CD8-positive, alpha-beta memory T cell (primary cell): ENCODE measurements around the gene CCL17. TPM values are rescaled to one million over a fixed set of nuclear protein-coding genes. Genes with fewer than 3 reads are reported as not detected.
A peak's percentile ranks its signal among the peaks of the same experiment; 100 is the strongest.

ENCODE experiments used
- CTCF ChIA-PET: fragments of 350-600 bp; sonication (Branson Sonifier 250); formaldehyde crosslinking; loops from one replicate; lab custom pipeline; 2021; ENCODE audit warnings: antibody characterized with exemption; lab: Charles Lee
- POLR2A ChIA-PET: fragments of 350-600 bp; sonication (Branson Sonifier 250); formaldehyde crosslinking; loops from one replicate; lab custom pipeline; 2021; ENCODE audit warnings: antibody characterized with exemption; lab: Charles Lee
- DNase-seq, 5 donors: peaks; one replicate each; pipeline versions ENCODE4 v3.0.0 to v3.0.0-alpha.2; 2020 to 2022; ENCODE audit warnings: mixed read lengths in 1 of 5
- H3K27ac ChIP-seq: one replicate; pipeline ENCODE4 v1.7.0; 2013; ENCODE audit warnings: low read depth, mild to moderate bottlenecking, low read length, moderate library complexity
- H3K27me3 ChIP-seq: 2 replicates; pipeline ENCODE4 v1.7.0; 2013; ENCODE audit warnings: low read length, mild to moderate bottlenecking; ENCODE audit not compliant: insufficient read depth, poor library complexity, severe bottlenecking
- H3K36me3 ChIP-seq: 2 replicates; pipeline ENCODE4 v1.7.0; 2013; ENCODE audit warnings: mild to moderate bottlenecking, low read length, moderate library complexity; ENCODE audit not compliant: insufficient read depth
- H3K4me1 ChIP-seq: 2 replicates; pipeline ENCODE4 v1.7.0; 2013; ENCODE audit warnings: mild to moderate bottlenecking, low read length, moderate library complexity; ENCODE audit not compliant: insufficient read depth
- H3K4me3 ChIP-seq: 2 replicates; pipeline ENCODE4 v1.7.0; 2013; ENCODE audit warnings: mild to moderate bottlenecking, low read length
- H3K9me3 ChIP-seq: 2 replicates; pipeline ENCODE4 v1.7.0; 2013; ENCODE audit warnings: mild to moderate bottlenecking, low read length
- H3K27ac Mint-ChIP-seq, 8 donors: one replicate each; pipeline ENCODE4 v1.8.0; 2020 to 2021; ENCODE audit warnings: mixed read lengths in 8 of 8, mild to moderate bottlenecking in 6 of 8, inconsistent platforms in 3 of 8, moderate library complexity in 3 of 8
- H3K27me3 Mint-ChIP-seq, 2 donors: one replicate each; pipeline ENCODE4 v1.8.0; 2020 to 2021; ENCODE audit warnings: mixed read lengths in 2 of 2, mild to moderate bottlenecking in 1 of 2, moderate library complexity in 1 of 2
- H3K36me3 Mint-ChIP-seq, 3 donors: one replicate each; pipeline ENCODE4 v1.8.0; 2020 to 2021; ENCODE audit warnings: mixed read lengths in 3 of 3, inconsistent platforms in 1 of 3, mild to moderate bottlenecking in 1 of 3
- H3K4me1 Mint-ChIP-seq, 3 donors: one replicate each; pipeline ENCODE4 v1.8.0; 2020 to 2021; ENCODE audit warnings: mixed read lengths in 3 of 3, inconsistent platforms in 1 of 3, mild to moderate bottlenecking in 1 of 3
- H3K4me3 Mint-ChIP-seq, 7 donors: one replicate each; pipeline ENCODE4 v1.8.0; 2020 to 2021; ENCODE audit warnings: mixed read lengths in 7 of 7, mild to moderate bottlenecking in 6 of 7, moderate library complexity in 4 of 7, inconsistent platforms in 2 of 7
- H3K9me3 Mint-ChIP-seq, 5 donors: one replicate each; pipeline ENCODE4 v1.8.0; 2020 to 2022; ENCODE audit warnings: mixed read lengths in 5 of 5, mild to moderate bottlenecking in 3 of 5, moderate library complexity in 2 of 5, inconsistent platforms in 1 of 5
- polyA plus RNA-seq: library from polyadenylated mRNA; unstranded; fragments of 300-500 nt; fragmentation: Illumina TruSeq; gene quantifications from one replicate; pipeline ENCODE4 v1.2.3, GENCODE V29; 2021
- total RNA-seq, 2 experiments: library from RNA; stranded (reverse); gene quantifications; one replicate each; pipeline ENCODE4 v1.2.3, GENCODE V29; 2021

CCL17 gene
- total and polyA plus RNA-seq, 3 experiments from 2014 or later = 18.6 to 18.9 TPM; not detected in 1

DNA sequence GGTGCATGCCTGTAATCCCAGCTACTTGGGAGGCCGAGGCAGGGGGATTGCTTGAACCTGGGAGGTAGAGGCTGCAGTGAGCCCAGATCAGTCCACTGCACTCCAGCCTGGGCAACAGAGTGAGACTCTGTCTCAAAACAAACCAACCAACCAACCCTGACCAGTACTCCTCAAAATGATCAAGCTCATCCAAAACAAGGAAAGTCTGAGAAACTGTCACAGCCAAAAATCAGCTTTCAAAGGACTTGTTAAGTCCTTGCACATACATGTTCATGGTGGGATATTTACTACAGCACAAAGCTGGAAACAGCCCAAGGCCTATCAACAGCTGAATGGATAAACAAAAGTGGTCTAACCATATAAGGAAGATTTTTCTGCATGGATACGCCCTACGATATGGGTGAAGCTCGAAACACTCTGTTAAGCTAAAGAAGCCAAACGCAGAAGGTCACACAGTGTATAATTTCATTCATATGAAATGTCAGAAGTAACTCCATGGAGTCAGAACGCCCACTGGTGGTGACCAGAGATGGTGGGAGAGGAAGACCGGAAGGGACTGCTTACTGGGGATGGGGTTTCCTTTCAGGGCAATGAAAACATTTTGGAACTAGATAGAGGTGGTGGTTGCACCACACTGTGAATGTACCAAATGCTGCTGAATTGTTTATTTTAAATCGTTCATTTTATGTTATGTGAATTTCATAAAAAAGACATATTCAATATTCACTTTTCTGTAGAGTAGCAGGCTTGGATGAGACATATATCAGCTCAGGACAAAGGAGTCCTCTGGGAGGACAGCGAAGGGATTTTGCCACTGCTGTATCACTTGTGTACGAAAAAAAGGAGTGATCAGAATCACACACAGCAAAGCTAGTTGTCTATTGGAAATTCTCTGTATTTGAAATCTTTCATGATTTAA is 17.7 kb downstream of the CCL17 start:
- ChIA-PET POLR2A (interaction anchor here (0.7 kb wide), 1 partner anchor 13 kb away, joined by 4 read pairs; no protein-coding TSS in a partner anchor), CTCF (interaction anchor here (0.6 to 3.7 kb wide), 3 partner anchors 98 to 122 kb away, joined by 3 to 13 read pairs (median 11); no protein-coding TSS in a partner anchor)

DNA sequence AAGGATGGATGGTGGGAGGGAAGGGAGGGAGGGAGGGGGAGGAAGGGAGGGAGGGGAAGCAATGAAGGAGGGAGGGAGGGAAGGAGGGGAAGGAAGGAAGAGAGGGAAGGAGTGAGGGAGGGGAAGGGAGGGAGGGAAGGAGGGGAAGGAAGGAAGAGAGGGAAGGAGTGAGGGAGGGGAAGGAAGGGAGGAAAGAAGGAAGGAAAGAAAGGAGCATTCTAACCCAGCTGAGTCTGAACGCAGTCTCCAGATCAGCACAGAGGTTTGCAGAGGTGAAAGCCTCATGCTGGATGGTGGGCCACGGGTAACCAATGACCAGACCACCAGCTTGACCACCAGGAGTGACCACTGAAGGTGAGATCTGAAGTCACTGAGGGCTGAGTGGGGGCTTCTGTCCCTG is 18.6 kb downstream of the CCL17 start:
- H3K9me3 Mint-ChIP-seq = no peaks in the 10 kb centered on the region
- no peaks in the 10 kb centered on the region for H3K27me3 ChIP-seq
- CTCF ChIA-PET = interaction anchor here (1.4 to 3.7 kb wide), 4 partner anchors 15 to 123 kb away, joined by 3 to 13 read pairs (median 7); no protein-coding TSS in a partner anchor
- H3K9me3 ChIP-seq = no peaks in the 10 kb centered on the region
- no peak overlapping the region for H3K4me3 Mint-ChIP-seq
- peaks cover 0 to 16% (median 7%) of the 10 kb centered on the region in 3 donors for H3K36me3 Mint-ChIP-seq
- no peak overlapping the region for H3K27ac Mint-ChIP-seq
- POLR2A ChIA-PET = no interaction called here
- no peak for DNase-seq
- H3K36me3 ChIP-seq = no peaks in the 10 kb centered on the region
- H3K27ac ChIP-seq = no peak overlapping the region
- peaks cover 6 to 14% (median 7%) of the 10 kb centered on the region in 3 donors for H3K4me1 Mint-ChIP-seq
- no peaks in the 10 kb centered on the region for H3K27me3 Mint-ChIP-seq
- peaks cover 11% of the 10 kb centered on the region for H3K4me1 ChIP-seq
- no peak overlapping the region for H3K4me3 ChIP-seq

More for the DNA sequence above, 17.7 kb downstream of the CCL17 start:
- H3K9me3 Mint-ChIP-seq = no peaks in the 10 kb centered on the region
- no peak overlapping the region for H3K4me3 Mint-ChIP-seq
- Histone ChIP-seq H3K4me1 (peaks cover 13% of the 10 kb centered on the region), H3K27ac (no peak overlapping the region), H3K36me3 (no peaks in the 10 kb centered on the region), H3K27me3 (no peaks in the 10 kb centered on the region), H3K4me3 (no peak overlapping the region), H3K9me3 (no peaks in the 10 kb centered on the region)
- peaks cover 7 to 19% (median 10%) of the 10 kb centered on the region in 3 donors for H3K4me1 Mint-ChIP-seq
- H3K36me3 Mint-ChIP-seq = peaks cover 0 to 9% (median under 1%) of the 10 kb centered on the region in 3 donors
- no peak overlapping the region for H3K27ac Mint-ChIP-seq
- H3K27me3 Mint-ChIP-seq = no peaks in the 10 kb centered on the region
- no peak for DNase-seq

DNA sequence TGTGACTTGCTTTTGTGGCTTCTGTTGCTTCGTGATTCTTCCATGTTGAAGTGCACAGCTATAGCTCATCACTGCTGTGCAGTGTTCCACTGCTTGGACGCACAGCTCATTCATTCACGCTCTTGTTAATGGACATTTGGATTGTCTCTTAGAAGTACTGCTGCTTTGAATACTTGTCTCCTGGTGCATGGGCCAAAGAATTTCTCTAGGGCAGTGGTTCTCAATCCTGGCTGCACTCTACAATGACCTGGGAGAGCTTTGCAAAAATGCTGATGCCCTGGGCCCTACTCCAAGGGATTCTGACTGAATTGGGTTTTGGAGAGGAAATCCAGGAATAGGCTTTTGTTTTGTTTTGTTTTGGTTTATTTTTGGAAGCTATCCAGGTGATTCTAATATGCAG is 20.0 kb downstream of the CCL17 start:
- H3K27ac ChIP-seq = no peak overlapping the region
- peaks cover 0 to 30% (median 16%) of the 10 kb centered on the region in 3 donors for H3K36me3 Mint-ChIP-seq
- H3K27me3 ChIP-seq = no peaks in the 10 kb centered on the region
- peaks cover 0 to 2% (median 1%) of the 10 kb centered on the region in 3 donors for H3K4me1 Mint-ChIP-seq
- ChIA-PET POLR2A (no interaction called here), CTCF (interaction anchor here (1.4 to 2.5 kb wide), 3 partner anchors 13 to 121 kb away, joined by 3 to 8 read pairs (median 3); no protein-coding TSS in a partner anchor)
- H3K9me3 ChIP-seq = no peaks in the 10 kb centered on the region
- no peak for DNase-seq
- no peak overlapping the region for H3K4me3 Mint-ChIP-seq
- H3K27ac Mint-ChIP-seq = peak overlapping the region in 1 of 8 donors; percentile 10
- H3K4me1 ChIP-seq = no peaks in the 10 kb centered on the region
- H3K27me3 Mint-ChIP-seq = no peaks in the 10 kb centered on the region
- peaks cover 5% of the 10 kb centered on the region for H3K36me3 ChIP-seq
- H3K4me3 ChIP-seq = no peak overlapping the region
- no peaks in the 10 kb centered on the region for H3K9me3 Mint-ChIP-seq

DNA sequence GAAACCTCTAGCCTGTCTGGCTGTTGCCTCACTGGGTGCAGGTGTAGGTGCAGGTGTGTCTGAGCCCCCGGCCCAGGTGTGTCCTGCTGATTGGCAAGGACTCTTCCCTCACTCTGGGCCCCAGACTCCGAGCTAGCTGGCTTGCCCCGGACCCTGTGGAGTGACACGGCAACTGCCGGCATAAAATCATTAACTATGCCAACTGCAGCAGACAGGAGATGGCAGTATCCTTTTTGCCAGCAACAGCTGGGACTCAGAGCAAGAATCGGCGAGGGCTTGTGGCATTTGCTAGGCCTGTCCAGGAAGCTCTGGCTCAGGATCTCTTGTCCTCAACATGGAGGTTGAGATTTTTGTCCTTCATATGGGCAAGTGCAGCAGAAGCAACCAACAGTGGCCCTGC is 21.8 kb downstream of the CCL17 start:
- Histone ChIP-seq H3K4me3 (no peak overlapping the region), H3K4me1 (no peaks in the 10 kb centered on the region), H3K27ac (no peak overlapping the region), H3K27me3 (no peaks in the 10 kb centered on the region), H3K9me3 (no peaks in the 10 kb centered on the region), H3K36me3 (peaks cover 16% of the 10 kb centered on the region)
- POLR2A ChIA-PET = no interaction called here
- Mint-ChIP-seq H3K4me1 (no peaks in the 10 kb centered on the region), H3K27me3 (peaks cover 0 to 1% of the 10 kb centered on the region in 2 donors), H3K9me3 (no peaks in the 10 kb centered on the region), H3K27ac (no peak overlapping the region), H3K4me3 (no peak overlapping the region), H3K36me3 (peaks cover 11 to 48% (median 22%) of the 10 kb centered on the region in 3 donors)
- CTCF ChIA-PET = interaction anchor here (1.8 to 2.5 kb wide), 2 partner anchors 9 to 16 kb away, joined by 4 to 8 read pairs; no protein-coding TSS in a partner anchor
- no peak for DNase-seq

DNA sequence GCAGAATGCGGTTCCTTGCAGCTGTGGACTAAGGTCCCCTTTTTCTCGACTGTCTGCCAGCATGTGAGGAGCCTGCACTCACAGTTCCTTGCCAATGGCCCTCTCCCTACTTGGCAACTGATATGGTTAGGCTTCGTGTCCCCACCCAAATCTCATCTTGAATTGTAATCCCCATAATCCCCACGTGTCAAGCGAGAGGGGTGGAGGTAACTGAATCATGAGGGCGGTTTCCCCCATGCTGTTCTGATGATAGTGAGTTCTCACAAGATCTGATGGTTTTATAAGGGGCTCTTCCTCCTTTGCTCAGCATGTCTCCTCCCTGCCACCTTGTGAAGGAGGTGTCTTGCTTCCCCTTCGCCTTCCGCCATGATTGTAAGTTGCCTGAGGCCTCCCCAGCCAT is 22.7 kb downstream of the CCL17 start:
- Mint-ChIP-seq H3K9me3 (no peaks in the 10 kb centered on the region), H3K27ac (peak overlapping the region in 2 of 8 donors; percentile 19 to 58), H3K27me3 (peaks cover 0 to 1% of the 10 kb centered on the region in 2 donors), H3K4me1 (no peaks in the 10 kb centered on the region), H3K36me3 (peaks cover 11 to 56% (median 22%) of the 10 kb centered on the region in 3 donors), H3K4me3 (no peak overlapping the region)
- Histone ChIP-seq H3K4me3 (no peak overlapping the region), H3K27me3 (no peaks in the 10 kb centered on the region), H3K4me1 (peaks cover 2% of the 10 kb centered on the region), H3K36me3 (peaks cover 16% of the 10 kb centered on the region), H3K9me3 (no peaks in the 10 kb centered on the region), H3K27ac (no peak overlapping the region)
- CTCF ChIA-PET = interaction anchor here (1.8 kb wide), 1 partner anchor 10 kb away, joined by 4 read pairs; no protein-coding TSS in a partner anchor
- POLR2A ChIA-PET = no interaction called here
- no peak for DNase-seq

DNA sequence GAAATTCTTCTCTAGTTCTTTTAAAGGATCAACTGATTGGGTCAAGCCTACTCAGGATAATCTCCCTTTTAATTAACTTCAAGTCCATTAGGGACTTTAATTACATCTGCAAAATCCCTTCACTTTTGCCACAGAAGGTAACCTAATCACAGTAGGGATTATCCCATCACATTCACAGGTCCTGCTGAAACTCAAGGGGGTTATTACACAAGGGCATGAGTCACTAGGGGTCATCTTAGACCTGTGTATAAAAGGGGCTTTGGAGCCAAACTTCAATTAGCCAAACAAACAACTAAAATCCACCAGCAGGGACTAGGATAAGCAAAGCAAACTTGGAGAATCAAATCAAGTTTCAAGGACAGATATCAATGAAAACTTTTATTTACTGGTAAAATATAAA is 23.3 kb downstream of the CCL17 start:
- Mint-ChIP-seq H3K9me3 (no peaks in the 10 kb centered on the region), H3K27me3 (peaks cover 0 to 1% of the 10 kb centered on the region in 2 donors), H3K4me1 (no peaks in the 10 kb centered on the region), H3K36me3 (peaks cover 11 to 62% (median 22%) of the 10 kb centered on the region in 3 donors), H3K27ac (peak overlapping the region in 1 of 8 donors; percentile 58), H3K4me3 (no peak overlapping the region)
- H3K9me3 ChIP-seq = no peaks in the 10 kb centered on the region
- DNase-seq = no peak
- peaks cover 19% of the 10 kb centered on the region for H3K36me3 ChIP-seq
- H3K27me3 ChIP-seq = no peaks in the 10 kb centered on the region
- no peak overlapping the region for H3K27ac ChIP-seq
- ChIA-PET POLR2A (no interaction called here), CTCF (no interaction called here)
- peaks cover 7% of the 10 kb centered on the region for H3K4me1 ChIP-seq
- no peak overlapping the region for H3K4me3 ChIP-seq

DNA sequence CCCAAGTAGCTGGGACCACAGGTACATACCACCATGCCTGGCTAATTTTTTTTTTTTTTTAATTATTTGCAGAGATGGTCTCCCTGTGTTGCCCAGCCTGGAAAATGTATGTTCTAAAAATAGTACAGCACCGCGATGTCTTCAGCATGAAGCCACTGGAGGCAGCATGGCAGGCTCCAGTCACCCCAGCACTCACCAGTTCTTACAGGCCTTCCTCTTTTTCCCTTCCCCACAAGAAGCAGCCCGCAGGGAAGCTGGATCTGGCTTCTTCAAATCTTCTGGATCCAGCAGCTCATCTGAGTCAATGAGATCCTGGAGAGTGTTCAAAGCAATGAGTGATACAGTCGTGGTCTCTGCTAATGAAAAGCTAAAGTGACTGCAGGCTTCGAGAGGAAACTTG is 26.4 kb downstream of the CCL17 start:
- Histone ChIP-seq H3K9me3 (no peaks in the 10 kb centered on the region), H3K4me1 (peaks cover 27% of the 10 kb centered on the region), H3K4me3 (no peak overlapping the region), H3K27me3 (no peaks in the 10 kb centered on the region), H3K27ac (no peak overlapping the region), H3K36me3 (peaks cover 31% of the 10 kb centered on the region)
- peaks cover 11 to 91% (median 33%) of the 10 kb centered on the region in 3 donors for H3K36me3 Mint-ChIP-seq
- no peaks in the 10 kb centered on the region for H3K9me3 Mint-ChIP-seq
- ChIA-PET CTCF (interaction anchor here (1.3 to 6.4 kb wide), 4 partner anchors 8 to 16 kb away, joined by 4 to 34 read pairs (median 6); partner anchors contain the start of genes CIAPIN1 and COQ9), POLR2A (no interaction called here)
- H3K4me1 Mint-ChIP-seq = peaks cover 0 to 2% (median 0%) of the 10 kb centered on the region in 3 donors
- no peak overlapping the region for H3K4me3 Mint-ChIP-seq
- DNase-seq = no peak
- H3K27me3 Mint-ChIP-seq = peaks cover 0 to 1% of the 10 kb centered on the region in 2 donors
- no peak overlapping the region for H3K27ac Mint-ChIP-seq
